Middle frontal gyrus (tissue), 1 donor: ENCODE measurements around the gene HPS4.
"Not testable (repeated sequence)": the region's sequence is repeated elsewhere in the genome, so short reads cannot be mapped to it uniquely, and the experiment has no call there.

Source experiments
- DNase-seq: peaks from one replicate; pipeline ENCODE4 v3.0.0-alpha.2; 2015; ENCODE audit warnings: low spot score; ENCODE audit errors: extremely low spot score

HPS4 gene

DNA sequence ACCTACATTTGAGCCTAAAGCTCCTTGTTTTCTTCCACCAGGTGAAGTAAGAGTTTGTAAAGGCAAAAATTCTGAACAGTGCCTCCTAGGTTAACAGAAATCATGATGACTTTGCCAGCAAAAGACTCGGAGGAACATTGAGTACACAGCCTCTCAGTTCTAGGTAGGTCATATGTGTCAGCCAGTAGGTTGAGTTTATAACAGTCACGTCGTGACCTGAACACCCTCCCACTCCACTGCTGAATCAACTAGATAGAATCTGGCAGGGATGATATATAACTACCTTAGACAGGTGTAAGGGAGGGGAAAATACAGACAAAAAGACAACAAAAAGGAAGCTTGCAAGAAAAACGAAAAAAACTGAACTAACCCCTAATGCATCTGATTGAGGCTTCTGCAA lies 67.3 kb downstream of the HPS4 start:
- no peak for DNase-seq

DNA sequence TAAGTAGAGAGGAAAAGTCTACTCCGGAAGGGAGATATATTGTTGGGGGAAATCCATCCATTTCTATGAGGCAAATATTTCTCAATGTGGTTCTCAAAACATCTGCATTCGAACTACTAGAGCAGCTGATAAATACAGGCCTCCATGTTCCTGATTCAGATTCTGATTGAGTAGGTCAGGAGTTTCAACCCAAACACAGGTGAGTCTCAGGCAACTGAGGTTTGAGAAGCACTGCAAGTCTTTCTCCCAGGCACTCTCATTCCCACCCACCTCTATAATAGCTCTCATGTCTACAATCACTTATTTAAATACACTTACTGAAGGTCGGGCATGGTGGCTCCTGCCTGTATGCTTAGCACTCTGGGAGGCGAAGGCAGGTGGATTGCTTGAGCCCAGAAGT lies 69.2 kb downstream of the HPS4 start:
- DNase-seq = no peak

GRCh38 chr22:26410386-26410785 lies 73.2 kb downstream of the HPS4 start:
- DNase-seq = no peak

DNA sequence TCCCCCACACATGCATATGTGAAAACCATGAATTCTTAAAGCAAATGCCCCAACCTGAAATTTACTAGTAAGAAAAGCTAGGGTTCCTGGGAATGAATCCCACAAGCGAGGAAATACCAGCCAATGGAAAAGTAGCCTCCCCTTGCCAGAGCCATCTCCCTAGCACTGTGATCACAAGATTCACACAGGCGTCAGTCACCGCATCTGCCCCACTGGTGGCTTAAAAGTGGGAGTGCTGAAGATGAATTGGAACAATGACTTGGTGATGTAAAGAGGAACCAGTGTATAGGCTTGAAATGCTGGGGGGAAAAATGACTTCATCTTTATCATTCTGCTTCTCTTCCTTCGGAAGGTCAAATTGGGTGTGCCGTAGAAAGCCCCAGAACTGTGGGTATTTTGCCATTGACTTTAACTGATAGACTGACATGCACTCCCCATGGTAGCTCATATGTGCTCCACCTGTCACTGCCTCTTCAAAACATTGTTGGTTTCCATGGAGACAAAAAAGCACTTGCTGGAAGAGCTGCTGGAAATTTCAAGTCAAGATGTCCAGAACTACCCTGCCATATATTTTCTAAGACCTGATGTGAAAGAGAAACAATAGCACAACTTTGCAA lies 73.8 kb downstream of the HPS4 start:
- DNase-seq = no peak

DNA sequence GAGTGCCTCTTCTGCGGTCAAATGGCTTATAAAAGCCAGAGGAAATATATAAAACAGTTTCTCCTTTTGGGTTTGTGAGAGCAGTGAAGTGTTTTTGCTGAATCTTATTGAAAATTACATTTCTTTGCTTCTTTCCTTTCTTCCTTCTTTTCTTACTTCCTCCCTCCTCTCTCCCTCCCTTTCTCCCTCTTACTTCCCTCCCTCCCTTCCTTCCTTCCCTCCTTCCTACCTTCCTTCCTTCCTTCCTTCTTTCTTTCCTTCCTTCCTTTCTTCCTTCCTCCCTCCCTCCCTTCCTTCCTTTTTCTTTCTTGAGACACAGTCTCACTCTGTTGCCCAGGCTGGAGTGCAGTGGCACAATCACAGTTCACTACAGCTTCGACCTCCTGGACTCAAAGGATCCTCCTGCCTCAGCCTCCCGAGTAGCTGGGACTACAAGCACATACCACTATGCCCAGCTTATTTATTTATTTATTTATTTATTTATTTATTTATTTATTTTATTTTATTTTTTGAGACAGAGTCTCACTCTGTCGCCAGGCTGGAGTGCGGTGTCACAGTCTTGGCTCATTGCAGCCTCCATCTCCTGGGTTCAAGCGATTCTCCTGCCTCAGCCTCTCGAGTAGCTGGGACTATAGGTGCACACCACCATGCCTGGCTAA lies 74.9 kb downstream of the HPS4 start:
- DNase-seq = not testable (repeated sequence)

GRCh38 chr22:26406118-26406517 lies 77.5 kb downstream of the HPS4 start:
- DNase-seq = no peak

DNA sequence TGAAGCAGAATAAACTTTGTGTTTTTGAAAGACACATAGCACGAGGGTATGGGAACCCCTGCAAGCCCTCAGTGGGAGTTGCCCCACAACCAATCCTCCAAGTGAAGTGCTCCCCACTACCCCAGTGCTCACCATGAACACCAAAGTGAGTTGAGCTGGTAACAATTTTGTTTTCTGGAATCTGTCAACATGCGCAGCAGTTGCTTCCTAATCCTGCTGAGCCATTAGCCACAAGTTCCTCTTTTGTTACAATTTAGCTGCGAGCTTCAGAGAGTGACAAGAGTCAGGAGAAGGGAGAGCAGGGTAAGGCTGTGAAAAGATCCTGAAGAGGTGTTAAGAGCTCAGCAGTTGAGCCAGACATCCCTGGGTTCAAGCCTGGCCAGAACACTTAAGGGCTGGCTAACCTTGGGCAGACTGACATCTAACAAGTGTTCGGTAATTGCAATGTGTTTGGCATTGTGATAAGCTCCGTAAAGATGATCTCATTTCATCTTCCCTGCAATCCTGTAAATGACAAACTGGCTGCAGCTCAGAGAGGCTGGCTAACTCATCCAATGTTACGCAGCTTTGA lies 78.6 kb downstream of the HPS4 start:
- no peak for DNase-seq

- DNase-seq = no peak
These were observed 81.9 kb downstream of the HPS4 start for GRCh38 chr22:26401726-26402125.
